ENCODE results near the gene CALML5. TPM values are rescaled to one million over a fixed set of nuclear protein-coding genes. Genes with fewer than 3 reads are reported as not detected.

Gene CALML5, protein sequence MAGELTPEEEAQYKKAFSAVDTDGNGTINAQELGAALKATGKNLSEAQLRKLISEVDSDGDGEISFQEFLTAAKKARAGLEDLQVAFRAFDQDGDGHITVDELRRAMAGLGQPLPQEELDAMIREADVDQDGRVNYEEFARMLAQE
- polyA plus RNA-seq (2013, experiment 1 of 2): not detected
- not detected for polyA plus RNA-seq (2013, experiment 2 of 2)

- DNase-seq: no peak
- Histone ChIP-seq H3K4me2 (ENCODE audit: low read length) (no peak within 1 kb of the TSS), H4K5ac (ENCODE audit: low read length) (no peak within 1 kb of the TSS), H2BK15ac (replicated peaks; ENCODE audit: low read depth) (no peak within 1 kb of the TSS), H3K27ac (ENCODE audit: low read depth, low read length) (no peak within 1 kb of the TSS), H4K8ac (ENCODE audit: low read depth, low read length) (no peak within 1 kb of the TSS), H2BK5ac (ENCODE audit: low read length) (no peak within 1 kb of the TSS), H3K79me1 (ENCODE audit: low read length) (no peaks in the 10 kb centered on the region), H3K27me3 (ENCODE audit: insufficient read depth, low read length, poor library complexity) (no peaks in the 10 kb centered on the region), H3K4me1 (ENCODE audit: control insufficient read depth, low read depth, low read length) (peaks cover 2% of the 10 kb centered on the region), H3K23ac (ENCODE audit: low read length) (no peak within 1 kb of the TSS), H3K79me2 (ENCODE audit: control insufficient read depth, insufficient read depth, low read length) (no peaks in the 10 kb centered on the region), H3K36me3 (ENCODE audit: control insufficient read depth, insufficient read depth, low read length) (no peaks in the 10 kb centered on the region), H2AK5ac (ENCODE audit: low read length) (no peak within 1 kb of the TSS), H3K4ac (ENCODE audit: low read depth, low read length) (no peak within 1 kb of the TSS), H3K18ac (ENCODE audit: low read length) (no peak within 1 kb of the TSS), H3K4me3 (ENCODE audit: low read length) (no peak within 1 kb of the TSS), H2BK120ac (ENCODE audit: low read depth, low read length) (no peak within 1 kb of the TSS), H3K56ac (ENCODE audit: low read length) (peak within 1 kb of the TSS; percentile 28), H3K9ac (ENCODE audit: low read length) (no peak within 1 kb of the TSS)
- no CpG with 5 or more reads among the region's 10 CpGs for WGBS (ENCODE audit: extremely low coverage, insufficient coverage, low lambda C conversion rate)
Observed at GRCh38 chr10:5499493-5500140, at the start of gene CALML5. Gene CALML5, minus strand, starts transcription at chr10:5499570. Its CDS starts 132 bp downstream, at chr10:5499438.

DNA sequence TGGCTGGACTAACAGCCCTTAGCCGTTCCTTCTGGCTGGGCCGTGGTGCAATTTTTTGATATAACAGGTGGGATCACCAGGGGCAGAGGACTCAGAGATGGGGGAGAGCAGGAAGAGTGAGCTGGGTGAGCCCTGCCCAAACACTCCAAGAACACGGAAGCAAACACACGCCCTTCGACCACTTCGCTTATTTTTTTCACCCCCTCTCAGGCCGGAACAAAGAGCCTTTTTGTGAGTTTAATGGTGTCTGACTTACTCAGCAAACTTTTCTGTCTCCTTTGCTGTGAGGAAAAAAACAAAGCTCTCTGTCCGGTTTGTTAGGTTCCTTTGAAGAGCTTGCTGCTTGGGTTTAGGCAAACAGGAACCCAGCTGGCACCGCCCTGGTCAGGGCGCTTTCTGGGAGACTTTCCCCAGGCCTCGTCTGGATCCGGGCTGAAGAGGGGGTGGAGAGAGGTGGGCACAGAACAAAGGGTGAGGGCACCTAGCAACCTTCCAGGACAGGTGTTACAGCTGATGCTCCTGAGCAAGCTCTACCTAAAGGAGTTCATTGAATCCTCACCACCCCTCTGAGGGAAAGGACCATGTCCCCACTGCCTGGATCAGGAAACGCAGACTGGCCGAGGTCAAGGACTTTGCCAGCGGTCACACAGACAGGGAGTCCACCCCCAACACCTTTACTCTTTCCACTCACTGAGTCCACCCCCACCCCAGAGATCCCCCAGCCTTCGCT lies 48.7 kb upstream of the CALML5 start:
- Histone ChIP-seq H3K9ac (ENCODE audit: low read length) (no peak overlapping the region), H3K4me2 (ENCODE audit: low read length) (no peak overlapping the region), H2BK15ac (replicated peaks; ENCODE audit: low read depth) (no peak overlapping the region), H3K4ac (ENCODE audit: low read depth, low read length) (no peak overlapping the region), H3K27me3 (ENCODE audit: insufficient read depth, low read length, poor library complexity) (no peaks in the 10 kb centered on the region), H3K4me1 (ENCODE audit: control insufficient read depth, low read depth, low read length) (no peaks in the 10 kb centered on the region), H3K79me1 (ENCODE audit: low read length) (no peaks in the 10 kb centered on the region), H3K36me3 (ENCODE audit: control insufficient read depth, insufficient read depth, low read length) (no peaks in the 10 kb centered on the region), H3K4me3 (ENCODE audit: low read length) (no peak overlapping the region), H3K18ac (ENCODE audit: low read length) (no peak overlapping the region), H2BK120ac (ENCODE audit: low read depth, low read length) (no peak overlapping the region), H3K27ac (ENCODE audit: low read depth, low read length) (no peak overlapping the region), H4K5ac (ENCODE audit: low read length) (no peak overlapping the region), H4K8ac (ENCODE audit: low read depth, low read length) (no peak overlapping the region), H3K23ac (ENCODE audit: low read length) (no peak overlapping the region), H2BK5ac (ENCODE audit: low read length) (no peak overlapping the region), H3K79me2 (ENCODE audit: control insufficient read depth, insufficient read depth, low read length) (no peaks in the 10 kb centered on the region), H2AK5ac (ENCODE audit: low read length) (no peak overlapping the region), H3K56ac (ENCODE audit: low read length) (peak overlapping the region; percentile 11)
- no CpG with 5 or more reads among the region's 16 CpGs for WGBS (ENCODE audit: extremely low coverage, insufficient coverage, low lambda C conversion rate)
- no peak for DNase-seq

DNA sequence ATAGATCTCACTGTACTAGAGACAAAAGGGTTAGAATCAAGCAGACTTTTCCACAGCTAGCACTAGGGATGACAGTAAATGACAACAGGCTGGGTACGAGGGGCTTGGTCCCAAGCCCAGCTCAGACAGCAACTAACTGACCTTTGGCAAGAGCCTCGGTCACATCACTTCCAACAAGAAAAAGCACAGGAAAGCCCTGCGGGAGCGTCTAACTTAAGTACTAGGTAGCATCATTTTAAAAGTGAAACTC lies 48.2 kb upstream of the CALML5 start:
- no peaks in the 10 kb centered on the region for H3K79me2 ChIP-seq (ENCODE audit: control insufficient read depth, insufficient read depth, low read length)
- H2BK5ac ChIP-seq (ENCODE audit: low read length): no peak overlapping the region
- H3K36me3 ChIP-seq (ENCODE audit: control insufficient read depth, insufficient read depth, low read length): no peaks in the 10 kb centered on the region
- H3K56ac ChIP-seq (ENCODE audit: low read length): no peak overlapping the region
- no peak overlapping the region for H2BK120ac ChIP-seq (ENCODE audit: low read depth, low read length)
- H4K5ac ChIP-seq (ENCODE audit: low read length): no peak overlapping the region
- no peak overlapping the region for H4K8ac ChIP-seq (ENCODE audit: low read depth, low read length)
- no peaks in the 10 kb centered on the region for H3K4me1 ChIP-seq (ENCODE audit: control insufficient read depth, low read depth, low read length)
- H3K4me2 ChIP-seq (ENCODE audit: low read length): no peak overlapping the region
- H3K23ac ChIP-seq (ENCODE audit: low read length): no peak overlapping the region
- no peaks in the 10 kb centered on the region for H3K79me1 ChIP-seq (ENCODE audit: low read length)
- no peak overlapping the region for H3K27ac ChIP-seq (ENCODE audit: low read depth, low read length)
- no peak overlapping the region for H2BK15ac ChIP-seq (replicated peaks; ENCODE audit: low read depth)
- no peak overlapping the region for H3K9ac ChIP-seq (ENCODE audit: low read length)
- no peak for DNase-seq
- WGBS (ENCODE audit: extremely low coverage, insufficient coverage, low lambda C conversion rate): no CpG with 5 or more reads among the region's 4 CpGs
- no peak overlapping the region for H3K4me3 ChIP-seq (ENCODE audit: low read length)
- no peak overlapping the region for H3K18ac ChIP-seq (ENCODE audit: low read length)
- H2AK5ac ChIP-seq (ENCODE audit: low read length): no peak overlapping the region
- no peak overlapping the region for H3K4ac ChIP-seq (ENCODE audit: low read depth, low read length)
- no peaks in the 10 kb centered on the region for H3K27me3 ChIP-seq (ENCODE audit: insufficient read depth, low read length, poor library complexity)

- Histone ChIP-seq H2BK120ac (ENCODE audit: low read depth, low read length) (no peak overlapping the region), H3K23ac (ENCODE audit: low read length) (no peak overlapping the region), H3K18ac (ENCODE audit: low read length) (no peak overlapping the region), H2BK15ac (replicated peaks; ENCODE audit: low read depth) (no peak overlapping the region), H3K4me3 (ENCODE audit: low read length) (no peak overlapping the region), H3K79me1 (ENCODE audit: low read length) (no peaks in the 10 kb centered on the region), H2BK5ac (ENCODE audit: low read length) (no peak overlapping the region), H3K9ac (ENCODE audit: low read length) (no peak overlapping the region), H3K4me1 (ENCODE audit: control insufficient read depth, low read depth, low read length) (no peaks in the 10 kb centered on the region), H3K56ac (ENCODE audit: low read length) (no peak overlapping the region), H4K5ac (ENCODE audit: low read length) (no peak overlapping the region), H3K79me2 (ENCODE audit: control insufficient read depth, insufficient read depth, low read length) (no peaks in the 10 kb centered on the region), H4K8ac (ENCODE audit: low read depth, low read length) (no peak overlapping the region), H3K4ac (ENCODE audit: low read depth, low read length) (no peak overlapping the region), H2AK5ac (ENCODE audit: low read length) (no peak overlapping the region), H3K27me3 (ENCODE audit: insufficient read depth, low read length, poor library complexity) (no peaks in the 10 kb centered on the region), H3K4me2 (ENCODE audit: low read length) (no peak overlapping the region), H3K36me3 (ENCODE audit: control insufficient read depth, insufficient read depth, low read length) (no peaks in the 10 kb centered on the region), H3K27ac (ENCODE audit: low read depth, low read length) (no peak overlapping the region)
- no CpG with 5 or more reads among the region's 7 CpGs for WGBS (ENCODE audit: extremely low coverage, insufficient coverage, low lambda C conversion rate)
- no peak for DNase-seq
Observed at GRCh38 chr10:5546891-5547680, 47.7 kb upstream of the CALML5 start.

GRCh38 chr10:5545778-5546710 lies 46.7 kb upstream of the CALML5 start:
- H3K23ac ChIP-seq (ENCODE audit: low read length): peak overlapping the region; percentile 81
- no peak overlapping the region for H3K4me3 ChIP-seq (ENCODE audit: low read length)
- WGBS (ENCODE audit: extremely low coverage, insufficient coverage, low lambda C conversion rate): no CpG with 5 or more reads among the region's 23 CpGs
- no peak overlapping the region for H2BK120ac ChIP-seq (ENCODE audit: low read depth, low read length)
- H3K18ac ChIP-seq (ENCODE audit: low read length): no peak overlapping the region
- no peaks in the 10 kb centered on the region for H3K79me1 ChIP-seq (ENCODE audit: low read length)
- H4K8ac ChIP-seq (ENCODE audit: low read depth, low read length): no peak overlapping the region
- H2AK5ac ChIP-seq (ENCODE audit: low read length): no peak overlapping the region
- H3K4me1 ChIP-seq (ENCODE audit: control insufficient read depth, low read depth, low read length): no peaks in the 10 kb centered on the region
- H3K36me3 ChIP-seq (ENCODE audit: control insufficient read depth, insufficient read depth, low read length): no peaks in the 10 kb centered on the region
- H3K4me2 ChIP-seq (ENCODE audit: low read length): no peak overlapping the region
- no peak overlapping the region for H3K27ac ChIP-seq (ENCODE audit: low read depth, low read length)
- no peaks in the 10 kb centered on the region for H3K79me2 ChIP-seq (ENCODE audit: control insufficient read depth, insufficient read depth, low read length)
- H3K9ac ChIP-seq (ENCODE audit: low read length): no peak overlapping the region
- no peak for DNase-seq
- H3K27me3 ChIP-seq (ENCODE audit: insufficient read depth, low read length, poor library complexity): no peaks in the 10 kb centered on the region
- no peak overlapping the region for H2BK15ac ChIP-seq (replicated peaks; ENCODE audit: low read depth)
- H3K4ac ChIP-seq (ENCODE audit: low read depth, low read length): no peak overlapping the region
- no peak overlapping the region for H2BK5ac ChIP-seq (ENCODE audit: low read length)
- H3K56ac ChIP-seq (ENCODE audit: low read length): no peak overlapping the region
- H4K5ac ChIP-seq (ENCODE audit: low read length): no peak overlapping the region
